Esophagus squamous epithelium (tissue), 4 donors: Measurements from ENCODE around the gene FAM216A.

Source experiments
- CTCF ChIP-seq, 6 experiments: fragments of 450-650 bp in 4 of 6; fragments of 200-600 bp in 2 of 6; sonication (generic) in 2 of 6; IDR thresholded peaks; one replicate each; pipeline ENCODE4 v1.5.1; 2016 to 2019; ENCODE audit warnings: antibody characterized with exemption in 6 of 6, mild to moderate bottlenecking in 4 of 6, moderate library complexity in 4 of 6
- POLR2A ChIP-seq, 4 donors: fragments of 450-650 bp; IDR thresholded peaks; one replicate each; pipeline ENCODE4 v1.6.1; 2017; ENCODE audit warnings: antibody characterized with exemption in 4 of 4, mild to moderate bottlenecking in 4 of 4, moderate library complexity in 3 of 4

GRCh38 chr12:110466791-110467190, 1.9 kb upstream of the FAM216A start:
- TF ChIP-seq POLR2A (IDR thresholded peaks at IDR 0.05) (no peak), CTCF (IDR thresholded peaks at IDR 0.05) (no peak)
